Mesendoderm (in vitro differentiated cells): ENCODE measurements around the gene MEIS2.

Experiments used
- DNase-seq: peaks from one replicate; pipeline ENCODE4 v3.0.0; 2013
- H2AK5ac ChIP-seq: 2 replicates; pipeline ENCODE4 v1.6.1; 2013; ENCODE audit warnings: low read length, inconsistent platforms
- H2BK120ac ChIP-seq: 2 replicates; pipeline ENCODE4 v1.6.1; 2013; ENCODE audit warnings: low read depth, mild to moderate bottlenecking, low read length, moderate library complexity, mixed read lengths
- H2BK15ac ChIP-seq: replicated peaks from 2 replicates; pipeline ENCODE4 v1.6.1; 2013; ENCODE audit warnings: low read depth, mild to moderate bottlenecking, moderate library complexity
- H2BK5ac ChIP-seq: 2 replicates; pipeline ENCODE4 v1.6.1; 2013; ENCODE audit warnings: low read length, inconsistent platforms
- H3K18ac ChIP-seq: 2 replicates; pipeline ENCODE4 v1.6.1; 2013; ENCODE audit warnings: mild to moderate bottlenecking, low read length, mixed read lengths
- H3K23ac ChIP-seq: one replicate; pipeline ENCODE4 v1.6.1; 2013; ENCODE audit warnings: low read length
- H3K27ac ChIP-seq: 2 replicates; pipeline ENCODE4 v1.5.1; 2013; ENCODE audit warnings: low read depth, mild to moderate bottlenecking, inconsistent platforms, low read length, moderate library complexity
- H3K27me3 ChIP-seq: 2 replicates; pipeline ENCODE4 v1.6.1; 2013; ENCODE audit warnings: low read length, control low read depth, mild to moderate bottlenecking, inconsistent platforms; ENCODE audit not compliant: insufficient read depth, poor library complexity
- H3K36me3 ChIP-seq: 2 replicates; pipeline ENCODE4 v1.6.1; 2013; ENCODE audit warnings: low read length, inconsistent platforms; ENCODE audit not compliant: control insufficient read depth, insufficient read depth
- H3K4ac ChIP-seq: one replicate; pipeline ENCODE4 v1.6.1; 2013; ENCODE audit warnings: low read depth, mild to moderate bottlenecking, low read length, moderate library complexity
- H3K4me1 ChIP-seq: 2 replicates; pipeline ENCODE4 v1.6.1; 2013; ENCODE audit warnings: low read depth, low read length, inconsistent platforms; ENCODE audit not compliant: control insufficient read depth
- H3K4me2 ChIP-seq: 2 replicates; pipeline ENCODE4 v1.6.1; 2013; ENCODE audit warnings: low read length
- H3K4me3 ChIP-seq: 2 replicates; pipeline ENCODE4 v1.5.1; 2013; ENCODE audit warnings: mild to moderate bottlenecking, low read length
- H3K56ac ChIP-seq: one replicate; pipeline ENCODE4 v1.6.1; 2013; ENCODE audit warnings: low read length
- H3K79me1 ChIP-seq: 2 replicates; pipeline ENCODE4 v1.6.1; 2013; ENCODE audit warnings: low read length, inconsistent platforms
- H3K79me2 ChIP-seq: 2 replicates; pipeline ENCODE4 v1.6.1; 2013; ENCODE audit warnings: mild to moderate bottlenecking, low read length; ENCODE audit not compliant: control insufficient read depth, insufficient read depth
- H3K9ac ChIP-seq: 2 replicates; pipeline ENCODE4 v1.6.1; 2013; ENCODE audit warnings: low read length, inconsistent platforms
- H4K5ac ChIP-seq: one replicate; pipeline ENCODE4 v1.6.1; 2013; ENCODE audit warnings: low read length
- H4K8ac ChIP-seq: one replicate; pipeline ENCODE4 v1.6.1; 2013; ENCODE audit warnings: low read depth, mild to moderate bottlenecking, control low read depth, low read length, moderate library complexity
- WGBS: extraction: QIAGEN DNeasy Blood & Tissue Kit; methylation state at CpG from one replicate; pipeline ENCODE4 v1.1.7; 2013; ENCODE audit warnings: low lambda C conversion rate, missing lambda C conversion rate; ENCODE audit not compliant: insufficient coverage; ENCODE audit errors: extremely low coverage; 5-methylcytosine and 5-hydroxymethylcytosine counted together

MEIS2 gene

DNA sequence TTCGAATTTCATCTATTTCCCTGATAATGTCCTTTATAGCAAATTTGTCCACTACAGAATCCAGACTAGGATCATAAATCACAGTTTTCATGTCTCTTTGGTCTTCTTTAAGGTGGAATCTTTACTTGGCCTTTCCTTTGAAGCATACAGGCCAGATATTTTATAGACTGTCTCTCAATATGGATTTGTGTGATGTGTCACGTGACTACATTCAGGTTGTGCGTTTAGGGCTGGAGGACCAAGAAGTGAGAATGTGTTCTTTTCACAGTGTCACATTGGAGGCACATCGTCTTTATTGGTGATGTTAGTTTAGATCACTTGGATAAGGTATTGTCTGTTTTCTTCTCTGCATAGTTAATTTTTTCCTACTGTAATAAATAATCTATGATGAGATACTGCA is 232.9 kb downstream of the MEIS2 start:
- H3K79me1 ChIP-seq = no peaks in the 10 kb centered on the region

DNA sequence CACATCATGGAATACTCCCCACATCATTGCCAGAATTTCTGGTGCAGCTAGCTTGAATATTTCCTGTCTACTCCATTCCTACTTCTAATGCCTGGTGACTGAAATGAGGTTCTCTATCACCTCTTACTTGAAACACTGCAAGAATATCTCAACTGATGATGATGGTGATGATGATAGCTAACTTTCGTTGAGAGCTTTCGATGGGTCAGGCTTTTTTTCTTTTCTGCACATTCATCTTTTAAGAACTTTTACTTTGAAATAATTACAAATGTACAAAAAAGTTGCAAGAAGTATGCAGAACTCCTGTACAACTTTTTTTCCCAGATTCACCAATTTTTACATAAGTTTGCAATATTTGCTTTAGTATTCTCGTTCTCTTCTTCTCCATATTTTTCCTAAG is 233.5 kb downstream of the MEIS2 start:
- no peak overlapping the region for H3K4me3 ChIP-seq
- no peaks in the 10 kb centered on the region for H3K27me3 ChIP-seq
- no peak overlapping the region for H4K8ac ChIP-seq
- no peak overlapping the region for H2BK15ac ChIP-seq
- no peak overlapping the region for H3K9ac ChIP-seq
- no peak overlapping the region for H3K27ac ChIP-seq
- H3K36me3 ChIP-seq = no peaks in the 10 kb centered on the region
- H3K4ac ChIP-seq = no peak overlapping the region
- no peaks in the 10 kb centered on the region for H3K4me1 ChIP-seq
- no peak overlapping the region for H2BK5ac ChIP-seq
- no peaks in the 10 kb centered on the region for H3K79me1 ChIP-seq
- no CpG with 5 or more reads among the region's 3 CpGs for WGBS
- H3K23ac ChIP-seq = no peak overlapping the region
- no peak overlapping the region for H2BK120ac ChIP-seq
- H3K18ac ChIP-seq = no peak overlapping the region
- no peak overlapping the region for H3K56ac ChIP-seq
- H2AK5ac ChIP-seq = no peak overlapping the region
- no peaks in the 10 kb centered on the region for H3K79me2 ChIP-seq
- no peak overlapping the region for H3K4me2 ChIP-seq
- DNase-seq = no peak
- no peak overlapping the region for H4K5ac ChIP-seq

More for the DNA sequence above, 232.9 kb downstream of the MEIS2 start:
- H2BK5ac ChIP-seq = no peak overlapping the region
- H2BK15ac ChIP-seq = no peak overlapping the region
- no CpG with 5 or more reads among the region's 4 CpGs for WGBS
- no peak overlapping the region for H4K5ac ChIP-seq
- H3K79me2 ChIP-seq = no peaks in the 10 kb centered on the region
- no peak overlapping the region for H3K4me3 ChIP-seq
- H4K8ac ChIP-seq = no peak overlapping the region
- H3K18ac ChIP-seq = no peak overlapping the region
- H3K4me2 ChIP-seq = no peak overlapping the region
- no peak overlapping the region for H2AK5ac ChIP-seq
- H3K27ac ChIP-seq = no peak overlapping the region
- no peaks in the 10 kb centered on the region for H3K4me1 ChIP-seq
- H3K23ac ChIP-seq = no peak overlapping the region
- no peak overlapping the region for H3K9ac ChIP-seq
- H3K36me3 ChIP-seq = no peaks in the 10 kb centered on the region
- DNase-seq = no peak
- no peak overlapping the region for H3K4ac ChIP-seq
- H2BK120ac ChIP-seq = no peak overlapping the region
- H3K27me3 ChIP-seq = no peaks in the 10 kb centered on the region
- no peak overlapping the region for H3K56ac ChIP-seq

DNA sequence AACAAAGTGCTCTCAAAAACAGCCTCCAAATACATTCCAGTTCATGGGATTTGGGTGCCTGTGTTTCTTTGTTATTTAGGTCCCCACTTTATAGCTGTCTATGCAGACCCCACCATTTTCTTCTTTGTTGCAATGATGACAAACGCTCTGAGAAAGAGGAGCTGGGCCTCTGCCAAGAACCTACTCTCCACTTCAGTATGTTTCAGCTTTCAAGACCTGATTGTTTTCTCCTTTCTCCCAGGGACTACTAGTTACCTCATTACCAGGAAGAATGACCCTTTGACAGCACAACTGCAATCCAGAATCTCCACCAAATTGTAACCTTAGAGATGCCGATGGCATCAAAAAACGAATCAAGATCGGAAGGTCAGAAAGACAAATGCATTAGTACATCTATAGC is 236.8 kb downstream of the MEIS2 start:
- Histone ChIP-seq H3K18ac (no peak overlapping the region), H3K23ac (no peak overlapping the region), H3K79me2 (no peaks in the 10 kb centered on the region), H3K79me1 (no peaks in the 10 kb centered on the region), H3K36me3 (no peaks in the 10 kb centered on the region), H3K9ac (no peak overlapping the region), H2BK15ac (no peak overlapping the region), H4K8ac (no peak overlapping the region), H2BK5ac (no peak overlapping the region), H2AK5ac (no peak overlapping the region), H4K5ac (no peak overlapping the region), H3K4me1 (no peaks in the 10 kb centered on the region), H3K4me2 (no peak overlapping the region), H3K56ac (no peak overlapping the region), H3K4me3 (no peak overlapping the region), H3K27ac (no peak overlapping the region), H2BK120ac (no peak overlapping the region), H3K27me3 (no peaks in the 10 kb centered on the region), H3K4ac (no peak overlapping the region)
- DNase-seq = no peak
- WGBS = no CpG with 5 or more reads among the region's 4 CpGs

DNA sequence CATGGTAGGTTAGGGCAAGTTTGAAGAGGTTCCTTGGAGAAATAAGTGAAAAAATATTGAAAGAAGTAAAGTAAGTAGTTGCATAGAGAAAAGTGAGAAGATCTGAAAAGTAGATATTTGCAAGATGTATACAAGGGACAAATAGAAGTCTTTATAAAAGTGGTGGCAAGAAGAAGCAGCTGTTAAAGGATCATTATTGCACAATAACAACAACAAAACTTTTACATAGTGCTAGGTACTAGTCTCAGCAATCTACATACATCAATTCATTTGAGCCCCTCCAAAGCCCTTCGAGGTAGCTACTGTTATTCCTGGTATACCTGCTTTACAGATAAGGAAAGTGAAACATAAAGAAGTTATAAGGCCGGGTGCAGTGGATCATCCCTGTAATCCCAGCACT is 239.6 kb downstream of the MEIS2 start:
- Histone ChIP-seq H3K79me2 (no peaks in the 10 kb centered on the region), H2AK5ac (no peak overlapping the region), H2BK5ac (no peak overlapping the region), H3K23ac (no peak overlapping the region), H3K9ac (no peak overlapping the region), H3K36me3 (no peaks in the 10 kb centered on the region), H3K4me1 (no peaks in the 10 kb centered on the region), H2BK120ac (no peak overlapping the region), H4K8ac (no peak overlapping the region), H3K4ac (no peak overlapping the region), H2BK15ac (no peak overlapping the region), H4K5ac (no peak overlapping the region), H3K27ac (no peak overlapping the region), H3K4me3 (no peak overlapping the region), H3K79me1 (no peaks in the 10 kb centered on the region), H3K18ac (no peak overlapping the region), H3K4me2 (no peak overlapping the region), H3K27me3 (no peaks in the 10 kb centered on the region), H3K56ac (no peak overlapping the region)
- no peak for DNase-seq
- no CpG with 5 or more reads among the region's 2 CpGs for WGBS

DNA sequence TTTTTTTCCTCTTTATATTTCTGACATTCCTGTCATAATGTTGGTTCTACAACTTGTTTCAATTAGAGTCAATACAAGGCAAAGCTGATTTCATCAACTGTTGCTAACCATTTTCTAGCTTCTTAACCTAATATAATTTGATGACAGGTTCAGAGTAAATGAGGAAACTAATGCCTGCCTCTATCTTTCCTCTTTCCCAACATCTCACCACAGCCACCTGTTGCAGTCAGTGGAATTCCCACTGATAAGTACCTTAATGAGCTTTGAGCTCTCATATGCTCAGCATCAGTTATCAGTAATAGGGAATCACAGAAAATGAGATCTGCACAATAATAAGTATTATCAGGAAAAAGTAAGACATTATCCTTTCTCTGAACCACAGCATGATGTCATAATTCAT is 241.9 kb downstream of the MEIS2 start:
- H3K36me3 ChIP-seq = no peaks in the 10 kb centered on the region
- no peak overlapping the region for H3K18ac ChIP-seq
- no peak overlapping the region for H2BK15ac ChIP-seq
- no peak overlapping the region for H3K4me3 ChIP-seq
- no peak overlapping the region for H4K8ac ChIP-seq
- no peaks in the 10 kb centered on the region for H3K4me1 ChIP-seq
- no peak overlapping the region for H2AK5ac ChIP-seq
- no peak overlapping the region for H3K56ac ChIP-seq
- H3K27me3 ChIP-seq = no peaks in the 10 kb centered on the region
- DNase-seq = no peak
- no peak overlapping the region for H3K4me2 ChIP-seq
- no peak overlapping the region for H3K4ac ChIP-seq
- H4K5ac ChIP-seq = no peak overlapping the region
- no peak overlapping the region for H2BK5ac ChIP-seq
- no peak overlapping the region for H3K9ac ChIP-seq
- no peak overlapping the region for H3K27ac ChIP-seq
- H3K23ac ChIP-seq = no peak overlapping the region
- no peak overlapping the region for H2BK120ac ChIP-seq
- H3K79me2 ChIP-seq = no peaks in the 10 kb centered on the region
- H3K79me1 ChIP-seq = no peaks in the 10 kb centered on the region

DNA sequence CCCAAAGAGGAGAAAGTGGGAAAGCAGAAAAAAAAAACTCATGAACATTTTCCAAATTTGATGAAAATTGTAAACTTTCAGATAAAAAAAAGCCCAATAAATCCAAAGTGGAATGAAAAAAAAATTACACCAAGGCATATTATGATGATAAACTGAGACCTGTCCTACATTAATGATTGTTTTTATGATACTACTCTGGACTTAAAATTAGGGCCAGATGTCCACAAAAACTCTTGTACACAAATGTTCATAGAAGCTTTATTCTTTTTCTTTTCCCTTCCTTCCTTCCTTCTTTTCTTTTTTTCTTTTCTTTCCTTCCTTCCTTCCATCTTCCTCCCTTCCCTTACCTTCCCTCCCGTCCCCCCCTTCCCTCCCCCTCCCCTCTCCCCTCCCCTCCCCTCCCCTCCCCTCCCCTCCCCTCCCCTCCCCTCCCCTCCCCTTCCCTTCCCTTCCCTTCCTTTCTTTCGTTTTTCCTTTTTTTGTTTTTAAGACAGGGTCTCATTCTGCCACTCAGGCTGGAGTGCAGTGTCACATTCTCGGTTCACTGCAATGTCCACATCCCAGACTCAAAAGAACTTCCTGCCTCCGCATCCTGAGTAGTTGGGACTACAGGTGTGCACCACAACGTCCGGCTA is 243.9 kb downstream of the MEIS2 start:
- H3K9ac ChIP-seq = no peak overlapping the region
- no peaks in the 10 kb centered on the region for H3K27me3 ChIP-seq
- H2BK15ac ChIP-seq = no peak overlapping the region
- H4K5ac ChIP-seq = no peak overlapping the region
- H2BK120ac ChIP-seq = no peak overlapping the region
- no peaks in the 10 kb centered on the region for H3K4me1 ChIP-seq
- no peak overlapping the region for H3K23ac ChIP-seq
- H3K36me3 ChIP-seq = no peaks in the 10 kb centered on the region
- no peak for DNase-seq
- no peak overlapping the region for H3K4ac ChIP-seq
- H4K8ac ChIP-seq = no peak overlapping the region
- H3K4me2 ChIP-seq = no peak overlapping the region
- no peak overlapping the region for H2AK5ac ChIP-seq
- no peak overlapping the region for H3K4me3 ChIP-seq
- no peak overlapping the region for H3K27ac ChIP-seq
- H3K79me2 ChIP-seq = no peaks in the 10 kb centered on the region
- WGBS = 29% methylated on average over 1 of the region's 6 CpGs
- no peaks in the 10 kb centered on the region for H3K79me1 ChIP-seq
- no peak overlapping the region for H2BK5ac ChIP-seq
- no peak overlapping the region for H3K56ac ChIP-seq
- H3K18ac ChIP-seq = no peak overlapping the region
